ENCODE results near the gene COQ8A. TPM values are rescaled to one million over a fixed set of nuclear protein-coding genes. Genes with fewer than 3 reads are reported as not detected.

The COQ8A gene
- total RNA-seq, 1 experiment from 2014 or later: 35.3 TPM

DNA sequence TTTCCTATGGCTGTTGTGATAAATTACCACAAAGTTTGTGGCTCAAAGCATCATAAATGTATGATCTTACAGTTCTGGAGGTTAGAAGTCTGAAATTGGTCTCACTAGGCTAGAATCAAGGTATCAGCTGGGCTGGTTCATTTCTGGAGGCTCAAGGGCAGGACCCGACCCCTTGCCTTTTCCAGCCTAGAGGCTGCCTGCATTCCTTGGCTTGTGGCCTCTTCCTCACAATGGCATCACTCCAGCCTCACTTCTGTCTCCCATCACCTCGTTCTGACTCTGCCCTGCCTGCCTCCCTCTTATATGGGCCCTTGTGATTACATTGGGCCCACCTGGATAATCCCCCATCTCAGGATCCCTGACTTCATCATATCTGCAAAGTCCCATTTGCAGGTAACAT is 8.0 kb downstream of the COQ8A start:
- intact Hi-C loops (cut with micrococcal nuclease): no loop called here
- BruUV-seq (replicated peaks): no TSS peak
- no peak overlapping the region for H3K4me3 ChIP-seq (replicated peaks in 1 of 2; ENCODE audit: low read depth in 1 of 2, low read length in 2 of 2)
- H3K27me3 ChIP-seq (ENCODE audit: insufficient read depth, low read length): no peaks in the 10 kb centered on the region
- no peak overlapping the region for H3K4me2 ChIP-seq (ENCODE audit: low read length)
- no peak overlapping the region for H2AFZ ChIP-seq (ENCODE audit: low read depth, low read length, poor library complexity, severe bottlenecking)
- H3K27ac ChIP-seq (ENCODE audit: low read depth, low read length): no peak overlapping the region
- no peaks in the 10 kb centered on the region for H3K36me3 ChIP-seq (ENCODE audit: control insufficient read depth in 1 of 2, insufficient read depth in 2 of 2, low read length in 2 of 2)
- POLR2A ChIA-PET: no interaction called here
- DNase-seq (ENCODE audit: low read depth, low spot score): no peak
- ATAC-seq: no peak
- no peak overlapping the region for H3K9ac ChIP-seq (ENCODE audit: low read length)
- no peaks in the 10 kb centered on the region for H3K9me3 ChIP-seq (ENCODE audit: control insufficient read depth in 1 of 2, insufficient read depth in 1 of 2, low read depth in 1 of 2, low read length in 2 of 2)
- H4K20me1 ChIP-seq (ENCODE audit: insufficient read depth): no peaks in the 10 kb centered on the region
- RAD21 ChIA-PET (ENCODE audit: low non-redundant PET in 1 of 2, low total read pairs in 2 of 2, uncharacterized antibody in 2 of 2, unreplicated experiment in 2 of 2): no interaction called here
- no peak for TF ChIP-seq SP1 (IDR thresholded peaks at IDR 0.05; ENCODE audit: low read depth)
- TF ChIP-seq ATF3 (IDR thresholded peaks at IDR 0.05): no peak
- TF ChIP-seq RAD21 (IDR thresholded peaks at IDR 0.05; ENCODE audit: low read depth): no peak
- TF ChIP-seq, protein P1, sequence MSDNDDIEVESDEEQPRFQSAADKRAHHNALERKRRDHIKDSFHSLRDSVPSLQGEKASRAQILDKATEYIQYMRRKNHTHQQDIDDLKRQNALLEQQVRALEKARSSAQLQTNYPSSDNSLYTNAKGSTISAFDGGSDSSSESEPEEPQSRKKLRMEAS (IDR thresholded peaks at IDR 0.05): no peak
- TF ChIP-seq ELF1 (IDR thresholded peaks at IDR 0.05; ENCODE audit: borderline replicate concordance, low read depth): no peak
- CTCF ChIA-PET: no interaction called here
- peaks cover 0 to 6% of the 10 kb centered on the region in 2 experiments; a peak in 2 of 4 replicates for H3K4me1 ChIP-seq (ENCODE audit: control insufficient read depth in 1 of 2, insufficient read depth in 2 of 2, low read length in 2 of 2)
- peaks cover 8% of the 10 kb centered on the region; the same call in 1 of the 2 replicates for H3K79me2 ChIP-seq (ENCODE audit: insufficient read depth, low read length)
- H3K9me2 ChIP-seq (ENCODE audit: insufficient read depth): no peaks in the 10 kb centered on the region

DNA sequence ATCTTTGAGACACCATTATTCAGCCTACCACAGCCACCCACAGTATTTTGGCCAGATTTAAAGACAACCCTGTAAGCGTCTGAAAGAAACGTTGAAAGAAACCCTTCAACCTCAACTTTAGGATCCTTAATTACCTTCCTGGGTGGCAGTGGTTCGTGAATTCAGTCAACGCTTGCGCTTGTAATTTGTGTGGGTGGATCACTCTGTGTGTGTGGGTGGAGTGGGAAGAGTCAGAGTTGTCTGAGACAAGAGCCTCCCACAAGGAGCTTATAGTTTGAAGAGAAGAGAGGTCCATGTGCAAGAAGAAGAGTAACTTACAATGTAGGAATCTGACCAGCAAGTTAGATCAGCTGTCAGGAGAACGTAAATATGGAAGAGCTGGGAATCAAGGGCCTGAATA is 8.4 kb downstream of the COQ8A start:
- Histone ChIP-seq H3K79me2 (ENCODE audit: insufficient read depth, low read length) (peaks cover 8% of the 10 kb centered on the region; the same call in 1 of the 2 replicates), H4K20me1 (ENCODE audit: insufficient read depth) (no peaks in the 10 kb centered on the region), H3K4me1 (ENCODE audit: control insufficient read depth in 1 of 2, insufficient read depth in 2 of 2, low read length in 2 of 2) (peaks cover 0 to 6% of the 10 kb centered on the region in 2 experiments; a peak in 2 of 4 replicates), H3K4me3 (replicated peaks in 1 of 2; ENCODE audit: low read depth in 1 of 2, low read length in 2 of 2) (no peak overlapping the region), H3K27me3 (ENCODE audit: insufficient read depth, low read length) (no peaks in the 10 kb centered on the region), H2AFZ (ENCODE audit: low read depth, low read length, poor library complexity, severe bottlenecking) (no peak overlapping the region), H3K9me2 (ENCODE audit: insufficient read depth) (no peaks in the 10 kb centered on the region), H3K36me3 (ENCODE audit: control insufficient read depth in 1 of 2, insufficient read depth in 2 of 2, low read length in 2 of 2) (no peaks in the 10 kb centered on the region), H3K9me3 (ENCODE audit: control insufficient read depth in 1 of 2, insufficient read depth in 1 of 2, low read depth in 1 of 2, low read length in 2 of 2) (no peaks in the 10 kb centered on the region), H3K27ac (ENCODE audit: low read depth, low read length) (no peak overlapping the region), H3K9ac (ENCODE audit: low read length) (no peak overlapping the region), H3K4me2 (ENCODE audit: low read length) (no peak overlapping the region)
- no peak for ATAC-seq
- BruUV-seq (replicated peaks): no TSS peak
- intact Hi-C loops (cut with micrococcal nuclease): no loop called here
- POLR2A ChIA-PET: no interaction called here
- DNase-seq (ENCODE audit: low read depth, low spot score): no peak
- RAD21 ChIA-PET (ENCODE audit: low non-redundant PET in 1 of 2, low total read pairs in 2 of 2, uncharacterized antibody in 2 of 2, unreplicated experiment in 2 of 2): no interaction called here
- CTCF ChIA-PET: no interaction called here
- no peak for TF ChIP-seq EZH2phosphoT487 (IDR thresholded peaks at IDR 0.05; ENCODE audit: borderline replicate concordance)
- no peak for TF ChIP-seq POLR2AphosphoS5 (IDR thresholded peaks at IDR 0.05; ENCODE audit: low read depth, low read length)
- TF ChIP-seq REST (IDR thresholded peaks at IDR 0.05; ENCODE audit: low read depth): no peak
- TF ChIP-seq CEBPB (IDR thresholded peaks at IDR 0.05; ENCODE audit: low read depth): no peak
- no peak for TF ChIP-seq ELF1 (IDR thresholded peaks at IDR 0.05; ENCODE audit: borderline replicate concordance, low read depth)
- no peak for TF ChIP-seq POLR2A (IDR thresholded peaks at IDR 0.05; ENCODE audit: borderline replicate concordance, extremely low read depth, insufficient read depth, insufficient read length)
- TF ChIP-seq ATF3 (IDR thresholded peaks at IDR 0.05): no peak
- no peak for TF ChIP-seq ZNF274 (IDR thresholded peaks at IDR 0.05; ENCODE audit: low read depth, low read length)
- TF ChIP-seq TCF7L2 (IDR thresholded peaks at IDR 0.05; ENCODE audit: borderline replicate concordance, extremely low read depth, insufficient read depth, insufficient read length): no peak
- TF ChIP-seq, protein P1 (IDR thresholded peaks at IDR 0.05): no peak
- TF ChIP-seq EZH2 (IDR thresholded peaks at IDR 0.05): no peak
- no peak for TF ChIP-seq CTCF (IDR thresholded peaks at IDR 0.05 in 2 of 3, conservative IDR thresholded peaks at IDR 0.05 in 1 of 3; ENCODE audit: borderline replicate concordance in 1 of 3, insufficient read depth in 1 of 3, low read depth in 2 of 3, low read length in 2 of 3)
